Kidney epithelial cell (primary cell): ENCODE data around the gene EMILIN3. TPM values are rescaled to one million over a fixed set of nuclear protein-coding genes. Genes with fewer than 3 reads are reported as not detected.

Source experiments
- DNase-seq: peaks from one replicate; pipeline ENCODE4 v3.0.0-alpha.2; 2010; ENCODE audit warnings: low read depth
- H3K27me3 ChIP-seq: 2 replicates; pipeline ENCODE4 v1.6.0; 2011; ENCODE audit warnings: low read length; ENCODE audit not compliant: control insufficient read depth, insufficient read depth
- H3K36me3 ChIP-seq: 2 replicates; pipeline ENCODE4 v1.5.1; 2011; ENCODE audit warnings: low read length; ENCODE audit not compliant: control insufficient read depth, insufficient read depth
- H3K4me3 ChIP-seq: 2 replicates; pipeline ENCODE4 v1.5.1; 2011; ENCODE audit warnings: low read depth, mild to moderate bottlenecking, control low read depth, low read length
- total RNA-seq: library from RNA; depleted of rRNA; stranded (reverse); fragments of >200 nt; gene quantifications from 2 replicates; pipeline ENCODE4 v1.2.3, GENCODE V29; 2015
- TF ChIP-seq, protein P1 (sequence below): IDR thresholded peaks from 2 replicates; pipeline ENCODE4 v1.5.1; 2011; ENCODE audit warnings: mild to moderate bottlenecking, moderate library complexity, low read length, control low read depth, inconsistent platforms; ENCODE audit not compliant: insufficient read depth, poor library complexity, severe bottlenecking

EMILIN3 gene
- total RNA-seq, 1 donor from 2014 or later, result 0.42 TPM

DNA sequence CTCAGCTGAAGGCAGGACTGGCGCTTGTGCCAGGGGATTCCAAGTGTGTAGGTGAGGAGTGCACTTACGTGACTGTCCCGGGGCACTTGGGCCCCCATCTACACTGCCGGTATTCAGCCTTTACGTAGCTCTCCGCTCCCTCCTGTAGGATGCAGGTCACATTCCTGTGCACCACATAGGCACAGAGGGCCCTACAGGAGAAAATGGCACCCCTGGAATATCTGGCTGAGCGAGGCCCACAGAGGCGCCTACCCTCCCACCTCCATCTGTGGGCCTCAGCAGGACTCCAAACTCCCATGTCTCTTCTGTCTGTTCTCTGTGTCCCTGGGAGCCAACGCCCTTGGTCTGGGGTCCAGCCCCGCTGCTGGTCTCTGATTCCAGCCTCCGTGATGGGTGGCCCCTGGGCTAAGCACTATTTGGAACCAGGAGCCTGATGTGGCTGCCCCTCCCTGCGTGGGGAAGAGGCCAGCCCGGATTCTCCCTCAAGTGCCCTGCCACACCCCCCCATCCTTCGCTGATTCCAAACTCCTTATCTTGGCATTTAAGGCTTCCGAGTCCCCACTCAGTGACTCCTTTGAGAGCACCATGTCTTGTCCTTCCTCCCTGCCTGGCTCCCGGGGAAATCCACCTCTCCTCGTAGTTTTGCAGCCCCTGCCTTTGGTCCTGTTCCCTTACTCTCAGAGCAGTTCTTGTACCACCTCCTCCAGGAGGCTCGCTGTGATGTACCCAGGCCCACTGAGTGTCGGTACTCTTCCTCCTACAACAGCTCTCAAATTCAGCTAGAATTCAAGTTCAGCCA, 1.5 kb downstream of the EMILIN3 start:
- no peak for DNase-seq
- H3K36me3 ChIP-seq, result no peaks in the 10 kb centered on the region
- H3K27me3 ChIP-seq, result peaks cover 48% of the 10 kb centered on the region
- TF ChIP-seq, protein P1, sequence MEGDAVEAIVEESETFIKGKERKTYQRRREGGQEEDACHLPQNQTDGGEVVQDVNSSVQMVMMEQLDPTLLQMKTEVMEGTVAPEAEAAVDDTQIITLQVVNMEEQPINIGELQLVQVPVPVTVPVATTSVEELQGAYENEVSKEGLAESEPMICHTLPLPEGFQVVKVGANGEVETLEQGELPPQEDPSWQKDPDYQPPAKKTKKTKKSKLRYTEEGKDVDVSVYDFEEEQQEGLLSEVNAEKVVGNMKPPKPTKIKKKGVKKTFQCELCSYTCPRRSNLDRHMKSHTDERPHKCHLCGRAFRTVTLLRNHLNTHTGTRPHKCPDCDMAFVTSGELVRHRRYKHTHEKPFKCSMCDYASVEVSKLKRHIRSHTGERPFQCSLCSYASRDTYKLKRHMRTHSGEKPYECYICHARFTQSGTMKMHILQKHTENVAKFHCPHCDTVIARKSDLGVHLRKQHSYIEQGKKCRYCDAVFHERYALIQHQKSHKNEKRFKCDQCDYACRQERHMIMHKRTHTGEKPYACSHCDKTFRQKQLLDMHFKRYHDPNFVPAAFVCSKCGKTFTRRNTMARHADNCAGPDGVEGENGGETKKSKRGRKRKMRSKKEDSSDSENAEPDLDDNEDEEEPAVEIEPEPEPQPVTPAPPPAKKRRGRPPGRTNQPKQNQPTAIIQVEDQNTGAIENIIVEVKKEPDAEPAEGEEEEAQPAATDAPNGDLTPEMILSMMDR, result no peak
- H3K4me3 ChIP-seq, result no peak overlapping the region

DNA sequence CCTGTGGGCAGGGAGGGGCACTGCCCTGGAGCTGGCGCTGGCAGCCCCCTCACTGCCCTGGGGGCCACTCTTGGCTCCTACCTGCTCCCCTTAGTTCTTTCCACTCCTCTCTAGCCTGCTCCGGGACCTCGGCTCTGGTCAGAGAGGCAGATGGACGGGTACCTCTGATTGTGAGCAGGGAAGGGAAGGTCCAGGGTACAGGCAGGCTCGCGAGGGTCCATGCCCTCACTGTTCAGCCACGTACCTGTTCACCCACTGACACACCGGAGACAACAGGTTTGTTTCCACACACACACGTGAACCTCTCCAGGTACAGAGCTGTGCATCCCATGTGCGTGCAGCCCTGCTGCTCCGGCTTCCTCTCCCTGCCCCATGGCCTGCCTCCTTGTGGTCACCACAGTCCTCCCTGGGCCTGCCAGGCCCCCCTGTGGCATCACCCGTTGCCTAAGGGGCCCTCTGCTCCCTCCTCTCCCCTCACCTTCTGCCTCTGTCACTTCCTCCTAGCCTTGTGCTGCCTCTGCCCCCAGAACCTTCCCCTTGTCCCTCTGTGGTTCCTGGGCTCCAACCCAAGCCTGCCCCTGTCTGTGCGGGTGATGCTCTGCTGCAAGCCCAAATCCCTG, 2.3 kb downstream of the EMILIN3 start:
- Histone ChIP-seq H3K4me3 (no peak overlapping the region), H3K27me3 (peaks cover 46% of the 10 kb centered on the region)
- no peak for DNase-seq

DNA sequence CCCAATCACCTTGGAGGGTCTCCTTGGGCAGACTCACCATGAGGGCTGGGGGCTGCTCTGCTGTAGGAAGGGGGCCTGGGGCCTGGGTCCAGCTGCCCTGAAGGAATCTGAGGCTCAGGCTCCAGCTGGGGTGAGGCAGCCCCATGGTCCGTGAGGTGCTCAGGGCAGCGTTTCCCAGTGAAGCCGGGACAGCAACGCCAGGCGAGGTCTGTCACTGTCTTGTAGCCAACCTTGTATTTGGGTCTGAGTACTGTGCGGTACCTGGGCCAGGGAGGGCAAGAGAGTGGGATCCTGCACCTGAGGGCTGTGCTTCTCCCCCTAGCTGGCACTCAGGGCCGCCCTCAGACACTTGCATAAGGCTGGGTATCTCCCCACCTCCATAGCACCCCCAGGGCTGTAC, 3.0 kb downstream of the EMILIN3 start:
- H3K36me3 ChIP-seq, result peaks cover 1% of the 10 kb centered on the region
- TF ChIP-seq, protein P1, result no peak
- no peak overlapping the region for H3K4me3 ChIP-seq
- H3K27me3 ChIP-seq, result peaks cover 46% of the 10 kb centered on the region
- no peak for DNase-seq

More for the DNA sequence above, 2.3 kb downstream of the EMILIN3 start:
- TF ChIP-seq, protein P1, result no peak
- H3K36me3 ChIP-seq, result no peaks in the 10 kb centered on the region

DNA sequence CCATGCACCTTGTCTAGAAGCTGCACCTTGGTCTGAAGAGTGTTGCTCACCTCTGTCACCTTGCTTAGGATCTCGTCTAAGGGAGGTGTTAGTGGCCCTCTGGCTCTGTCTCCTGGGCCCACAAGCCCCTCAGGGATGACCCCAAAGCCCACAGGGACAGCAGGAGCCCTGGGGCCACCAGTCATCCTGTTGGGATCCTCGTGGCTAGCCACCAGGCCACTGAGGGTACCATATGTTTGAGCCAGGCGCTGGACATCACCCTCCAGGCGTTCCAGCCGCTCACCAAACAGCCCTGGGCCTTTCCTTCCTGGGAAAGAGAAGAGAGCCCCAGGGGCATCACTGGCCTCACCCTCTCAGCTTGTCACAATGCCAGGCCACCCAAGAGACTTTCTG, 3.9 kb downstream of the EMILIN3 start:
- Histone ChIP-seq H3K27me3 (peaks cover 42% of the 10 kb centered on the region), H3K36me3 (peaks cover 1% of the 10 kb centered on the region), H3K4me3 (no peak overlapping the region)
- TF ChIP-seq, protein P1, result no peak
- no peak for DNase-seq

DNA sequence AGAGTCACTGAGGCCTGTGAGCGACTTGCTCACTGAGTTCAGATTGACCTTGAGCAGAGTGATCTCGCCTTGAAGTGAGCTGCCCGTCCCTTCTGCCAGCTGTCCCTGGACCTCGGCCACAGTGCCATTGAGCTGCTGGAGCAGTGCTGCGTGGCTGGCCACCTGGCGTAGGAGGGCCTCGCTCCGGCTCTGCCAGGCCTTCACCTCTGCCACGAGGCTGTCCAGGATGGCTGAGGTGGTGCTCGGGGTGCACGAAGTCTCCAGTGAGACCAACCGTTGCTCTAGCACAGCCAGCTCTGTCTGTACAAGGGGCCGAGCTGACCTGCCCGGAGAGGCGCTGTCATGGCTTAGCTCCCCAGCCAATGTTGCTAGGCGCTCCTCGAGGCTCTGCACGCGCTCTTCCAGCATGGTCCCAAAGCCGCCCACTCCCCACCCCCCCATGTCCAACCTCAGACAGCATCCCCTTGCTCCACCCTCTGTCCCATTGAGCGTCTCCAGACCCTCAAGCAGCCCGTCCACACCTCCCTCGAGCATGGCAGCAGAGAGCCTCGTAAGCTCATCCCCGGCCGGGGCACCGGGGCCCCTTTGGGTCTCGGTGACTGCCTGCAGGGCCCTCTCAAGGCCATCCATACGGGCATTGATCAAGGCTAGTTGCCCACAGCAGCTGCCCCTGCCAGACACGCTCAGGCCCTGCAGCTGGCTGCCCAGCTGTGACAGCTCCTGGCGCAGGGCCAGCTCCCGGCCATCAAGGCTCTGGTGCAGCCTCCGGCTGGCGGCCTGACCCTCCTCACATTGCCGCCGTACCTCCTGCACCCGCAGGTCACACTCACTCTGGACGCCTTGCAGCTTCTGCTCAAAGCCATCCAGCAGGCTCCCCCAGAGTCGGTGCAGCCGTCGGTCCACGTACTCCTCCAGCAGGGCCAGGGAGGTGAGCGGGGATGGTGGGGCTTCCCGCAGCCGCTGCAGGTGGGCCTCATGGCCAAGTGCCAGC, 4.6 kb downstream of the EMILIN3 start:
- no peak for DNase-seq
- H3K27me3 ChIP-seq, result peaks cover 35% of the 10 kb centered on the region
- TF ChIP-seq, protein P1, result no peak

More for the DNA sequence above, 4.6 kb downstream of the EMILIN3 start:
- Histone ChIP-seq H3K4me3 (no peak overlapping the region), H3K36me3 (peaks cover 1% of the 10 kb centered on the region)
